T-helper 9 cell (primary cell): ENCODE results near the gene FAM72A.
"Not testable (repeated sequence)": the region's sequence is repeated elsewhere in the genome, so short reads cannot be mapped to it uniquely, and the experiment has no call there.

Experiments used
- DNase-seq: peaks from one replicate; pipeline ENCODE4 v3.0.0-alpha.2; 2020

Gene FAM72A

GRCh38 chr1:206215600-206216392, 13.2 kb upstream of the FAM72A start:
- not testable (repeated sequence) for DNase-seq

- not testable (repeated sequence) for DNase-seq
Observed at GRCh38 chr1:206210802-206211201, 8.2 kb upstream of the FAM72A start.

- peak; percentile 3 for DNase-seq
Observed at GRCh38 chr1:206205569-206205968, 2.9 kb upstream of the FAM72A start.

- not testable (repeated sequence) for DNase-seq
Observed at GRCh38 chr1:206204871-206205270, 2.2 kb upstream of the FAM72A start.

- DNase-seq, result not testable (repeated sequence)
Observed at GRCh38 chr1:206204159-206204511, 1.5 kb upstream of the FAM72A start.

- DNase-seq, result peak; percentile 27
Observed at GRCh38 chr1:206203364-206204158, 922 bp upstream of the FAM72A start, which contains the start of gene SRGAP2. TSS of gene SRGAP2 (plus strand) at chr1:206203541. CDS start at chr1:206205971, 2,430 bp downstream.

- not testable (repeated sequence) for DNase-seq
Observed at GRCh38 chr1:206196748-206197424, 5.8 kb downstream of the FAM72A start.

GRCh38 chr1:206195182-206195581, 7.5 kb downstream of the FAM72A start:
- DNase-seq, result not testable (repeated sequence)

- DNase-seq, result not testable (repeated sequence)
Observed at GRCh38 chr1:206186826-206187225, 15.8 kb downstream of the FAM72A start.

- DNase-seq, result not testable (repeated sequence)
Observed at GRCh38 chr1:206185778-206186177, 16.9 kb downstream of the FAM72A start.

- not testable (repeated sequence) for DNase-seq
Observed at GRCh38 chr1:206183788-206184187, 18.9 kb downstream of the FAM72A start.

GRCh38 chr1:206182368-206183317, 20.0 kb downstream of the FAM72A start:
- DNase-seq, result not testable (repeated sequence)

- not testable (repeated sequence) for DNase-seq
Observed at GRCh38 chr1:206179666-206180065, 23.0 kb downstream of the FAM72A start.

GRCh38 chr1:206178061-206178989, 24.3 kb downstream of the FAM72A start:
- not testable (repeated sequence) for DNase-seq

- DNase-seq, result not testable (repeated sequence)
Observed at GRCh38 chr1:206176114-206176502, 26.5 kb downstream of the FAM72A start.

GRCh38 chr1:206175459-206176113, 27.1 kb downstream of the FAM72A start:
- DNase-seq, result not testable (repeated sequence)

- not testable (repeated sequence) for DNase-seq
Observed at GRCh38 chr1:206174182-206174868, 28.3 kb downstream of the FAM72A start.

GRCh38 chr1:206173110-206173719, 29.4 kb downstream of the FAM72A start:
- DNase-seq, result not testable (repeated sequence)

GRCh38 chr1:206169794-206170193, 32.8 kb downstream of the FAM72A start:
- not testable (repeated sequence) for DNase-seq
